Fibroblast of lung (primary cell): ENCODE measurements around the gene NOXO1. TPM values are rescaled to one million over a fixed set of nuclear protein-coding genes. Genes with fewer than 3 reads are reported as not detected.
A peak's percentile ranks its signal among the peaks of the same experiment; 100 is the strongest.

Source experiments
- DNase-seq, 2 donors: peaks; one replicate each; pipeline versions ENCODE4 v3.0.0 to v3.0.0-alpha.2; 2010; ENCODE audit warnings: low read depth in 2 of 2
- H2AFZ ChIP-seq: 2 replicates; pipeline ENCODE4 v1.5.1; 2012; ENCODE audit warnings: low read length, control low read depth, inconsistent platforms
- H3K27ac ChIP-seq: 2 replicates; pipeline ENCODE4 v1.5.1; 2011; ENCODE audit warnings: low read length, control low read depth; ENCODE audit not compliant: insufficient read depth
- H3K27me3 ChIP-seq: 2 replicates; pipeline ENCODE4 v1.5.1; 2011; ENCODE audit warnings: mild to moderate bottlenecking, low read length; ENCODE audit not compliant: control insufficient read depth, insufficient read depth
- H3K36me3 ChIP-seq: 2 replicates; pipeline ENCODE4 v1.5.1; 2011; ENCODE audit warnings: low read length; ENCODE audit not compliant: control insufficient read depth, insufficient read depth
- H3K4me1 ChIP-seq: 2 replicates; pipeline ENCODE4 v1.5.1; 2011; ENCODE audit warnings: low read length; ENCODE audit not compliant: control insufficient read depth, insufficient read depth; ENCODE audit errors: extremely low read depth
- H3K4me2 ChIP-seq: 2 replicates; pipeline ENCODE4 v1.5.1; 2011; ENCODE audit warnings: low read length, control low read depth; ENCODE audit not compliant: insufficient read depth; ENCODE audit errors: extremely low read depth
- H3K4me3 ChIP-seq, 4 experiments: fragments of 200-600 bp in 1 of 4; sonication (generic) in 1 of 4; replicated peaks in 1 of 4; 2 replicates each; pipeline ENCODE4 v1.5.1; 2011 to 2016; ENCODE audit warnings: low read length in 4 of 4, low read depth in 3 of 4, mild to moderate bottlenecking in 3 of 4, control low read depth in 2 of 4, inconsistent platforms in 1 of 4, mixed read lengths in 1 of 4; ENCODE audit not compliant: insufficient read depth in 1 of 4; ENCODE audit errors: control extremely low read depth in 1 of 4
- H3K79me2 ChIP-seq: 2 replicates; pipeline ENCODE4 v1.5.1; 2012; ENCODE audit warnings: mild to moderate bottlenecking, low read length, inconsistent platforms; ENCODE audit not compliant: control insufficient read depth, insufficient read depth
- H3K9ac ChIP-seq: 2 replicates; pipeline ENCODE4 v1.5.1; 2011; ENCODE audit warnings: mild to moderate bottlenecking, low read length, control low read depth; ENCODE audit not compliant: insufficient read depth
- H3K9me3 ChIP-seq: 2 replicates; pipeline ENCODE4 v1.5.1; 2012; ENCODE audit warnings: low read depth, low read length; ENCODE audit not compliant: control insufficient read depth, insufficient read depth
- H4K20me1 ChIP-seq: 2 replicates; pipeline ENCODE4 v1.5.1; 2011; ENCODE audit warnings: low read length; ENCODE audit not compliant: control insufficient read depth, insufficient read depth; ENCODE audit errors: extremely low read depth
- CTCF ChIP-seq, 2 donors: IDR thresholded peaks in 1 of 2; conservative IDR thresholded peaks in 1 of 2; 1 replicate in 1 of 2; 2 replicates in 1 of 2; pipeline ENCODE4 v1.5.1; 2011 to 2012; ENCODE audit warnings: low read length in 2 of 2, control low read depth in 1 of 2, inconsistent platforms in 1 of 2, low read depth in 1 of 2, mild to moderate bottlenecking in 1 of 2
- EZH2 ChIP-seq: IDR thresholded peaks from 2 replicates; pipeline ENCODE4 v1.5.1; 2012; ENCODE audit warnings: low read length, control low read depth, mild to moderate bottlenecking; ENCODE audit errors: missing control alignments
- polyA plus RNA-seq, 2 donors: library from polyadenylated mRNA; depleted of rRNA in 1 of 2; stranded (reverse) in 1 of 2; unstranded in 1 of 2; fragments of >200 nt; gene quantifications; 2 replicates each; pipeline ENCODE4 v1.2.1, GENCODE V29; 2011 to 2012; ENCODE audit warnings: missing spikeins in 1 of 2
- total RNA-seq: library from RNA; depleted of rRNA; stranded (reverse); fragments of >200 nt; gene quantifications from 2 replicates; pipeline ENCODE4 v1.2.1, GENCODE V29; 2014

NOXO1 gene
- total and polyA plus RNA-seq, 2 donors (not counting 1 experiment from before 2014, with no cell fraction given): 0.03 TPM; not detected in 1

GRCh38 chr16:1929578-1930337 lies 51.5 kb downstream of the NOXO1 start:
- no peaks in the 10 kb centered on the region for H4K20me1 ChIP-seq
- no peaks in the 10 kb centered on the region for H3K4me1 ChIP-seq
- peak overlapping the region; percentile 65 for H2AFZ ChIP-seq
- peak overlapping the region; percentile 46 for H3K9ac ChIP-seq
- peak overlapping the region; percentile 68 for H3K4me2 ChIP-seq
- DNase-seq: peak; percentile 67 to 80
- TF ChIP-seq EZH2 (no peak), CTCF (conservative IDR thresholded peaks at IDR 0.05 in 1 of 2, IDR thresholded peaks at IDR 0.05 in 1 of 2; ENCODE audit: low read depth in 1 of 2, low read length in 2 of 2) (peak; percentile 47 to 75)
- no peaks in the 10 kb centered on the region for H3K79me2 ChIP-seq
- no peaks in the 10 kb centered on the region for H3K9me3 ChIP-seq
- H3K27me3 ChIP-seq: peaks cover 1% of the 10 kb centered on the region
- H3K27ac ChIP-seq: no peak overlapping the region
- no peaks in the 10 kb centered on the region for H3K36me3 ChIP-seq
- H3K4me3 ChIP-seq: peak overlapping the region; percentile 29 to 58 (median 32)

GRCh38 chr16:1929105-1929504 lies 52.2 kb downstream of the NOXO1 start:
- Histone ChIP-seq H3K4me1 (no peaks in the 10 kb centered on the region), H3K9ac (peak overlapping the region; percentile 46)

More at GRCh38 chr16:1929105-1929504, 52.2 kb downstream of the NOXO1 start:
- no peaks in the 10 kb centered on the region for H3K9me3 ChIP-seq
- peak overlapping the region; percentile 48 for H3K4me2 ChIP-seq
- no peaks in the 10 kb centered on the region for H3K79me2 ChIP-seq
- peak in 1 of 2 donors; percentile 3 for DNase-seq
- no peak overlapping the region for H3K27ac ChIP-seq
- no peaks in the 10 kb centered on the region for H4K20me1 ChIP-seq
- peak overlapping the region; percentile 65 for H2AFZ ChIP-seq
- H3K4me3 ChIP-seq: peak overlapping the region; percentile 3 to 58 (median 31)
- TF ChIP-seq EZH2 (no peak), CTCF (conservative IDR thresholded peaks at IDR 0.05 in 1 of 2, IDR thresholded peaks at IDR 0.05 in 1 of 2; ENCODE audit: low read depth in 1 of 2, low read length in 2 of 2) (no peak)
- peaks cover 7% of the 10 kb centered on the region for H3K27me3 ChIP-seq
- no peaks in the 10 kb centered on the region for H3K36me3 ChIP-seq

Other genes starting within 250 kb of the NOXO1 start
Only the 30 nearest of the 31 such genes appear.
- 61.9 and 69.7 TPM in 2 replicates for gene NME3, start 209.9 kb downstream of the NOXO1 start, total RNA-seq
- 8.7 and 9.9 TPM in 2 replicates for gene NME3, start 209.9 kb downstream of the NOXO1 start, polyA plus RNA-seq
- 5.4 and 8.3 TPM in 2 replicates for gene EME2, start 208.7 kb downstream of the NOXO1 start, total RNA-seq
- gene EME2, start 208.7 kb downstream of the NOXO1 start, polyA plus RNA-seq: 2.2 and 2.7 TPM in 2 replicates
- gene MRPS34, start 208.3 kb downstream of the NOXO1 start, total RNA-seq: 58.6 and 74.3 TPM in 2 replicates
- 40.1 and 61.5 TPM in 2 replicates for gene MRPS34, start 208.3 kb downstream of the NOXO1 start, polyA plus RNA-seq
- 30.6 and 32.7 TPM in 2 replicates for gene SPSB3, start 198.9 kb downstream of the NOXO1 start, total RNA-seq
- 7.7 and 9.6 TPM in 2 replicates for gene SPSB3, start 198.9 kb downstream of the NOXO1 start, polyA plus RNA-seq
- 43.6 and 49.3 TPM in 2 replicates for gene NUBP2, start 198.5 kb downstream of the NOXO1 start, total RNA-seq
- gene NUBP2, start 198.5 kb downstream of the NOXO1 start, polyA plus RNA-seq: 13.5 and 18.1 TPM in 2 replicates
- not detected in 2 replicates for gene IGFALS, start 187.8 kb downstream of the NOXO1 start, total RNA-seq
- not detected in 2 replicates for gene IGFALS, start 187.8 kb downstream of the NOXO1 start, polyA plus RNA-seq
- gene HAGH, start 154.6 kb downstream of the NOXO1 start, total RNA-seq: 29.8 and 47.4 TPM in 2 replicates
- 18.4 and 24.0 TPM in 2 replicates for gene HAGH, start 154.6 kb downstream of the NOXO1 start, polyA plus RNA-seq
- 66.0 and 78.3 TPM in 2 replicates for gene FAHD1, start 154.3 kb downstream of the NOXO1 start, total RNA-seq
- 28.3 and 37.4 TPM in 2 replicates for gene FAHD1, start 154.3 kb downstream of the NOXO1 start, polyA plus RNA-seq
- not detected in 2 replicates for gene MEIOB, start 109.3 kb downstream of the NOXO1 start, total RNA-seq
- gene MEIOB, start 109.3 kb downstream of the NOXO1 start, polyA plus RNA-seq: 0.05 TPM in 1 of 2 replicates, not detected in the other
- gene HS3ST6, start 63.1 kb downstream of the NOXO1 start, total RNA-seq: not detected in 2 replicates
- gene HS3ST6, start 63.1 kb downstream of the NOXO1 start, polyA plus RNA-seq: not detected in 2 replicates
- 5.6 and 7.1 TPM in 2 replicates for gene MSRB1, start 38.3 kb downstream of the NOXO1 start, total RNA-seq
- 21.4 and 25.6 TPM in 2 replicates for gene MSRB1, start 38.3 kb downstream of the NOXO1 start, polyA plus RNA-seq
- not detected in 2 replicates for gene RPL3L, start 26.8 kb downstream of the NOXO1 start, total RNA-seq
- gene RPL3L, start 26.8 kb downstream of the NOXO1 start, polyA plus RNA-seq: not detected in 2 replicates
- gene NDUFB10, start 21.9 kb downstream of the NOXO1 start, total RNA-seq: 149 TPM in 2 replicates
- gene NDUFB10, start 21.9 kb downstream of the NOXO1 start, polyA plus RNA-seq: 123 and 152 TPM in 2 replicates
- 2,596 and 3,027 TPM in 2 replicates for gene RPS2, start 16.6 kb downstream of the NOXO1 start, total RNA-seq
- gene RPS2, start 16.6 kb downstream of the NOXO1 start, polyA plus RNA-seq: 1,683 and 2,648 TPM in 2 replicates
- gene RNF151, start 14.6 kb downstream of the NOXO1 start, total RNA-seq: not detected in 2 replicates
- not detected in 2 replicates for gene RNF151, start 14.6 kb downstream of the NOXO1 start, polyA plus RNA-seq
- 20.0 and 23.9 TPM in 2 replicates for gene TBL3, start 9.4 kb downstream of the NOXO1 start, total RNA-seq
- gene TBL3, start 9.4 kb downstream of the NOXO1 start, polyA plus RNA-seq: 14.6 and 25.4 TPM in 2 replicates
- gene GFER, start 2.7 kb upstream of the NOXO1 start, total RNA-seq: 13.1 and 13.2 TPM in 2 replicates
- gene GFER, start 2.7 kb upstream of the NOXO1 start, polyA plus RNA-seq: 7.5 and 12.5 TPM in 2 replicates
- 1.5 and 1.8 TPM in 2 replicates for gene SYNGR3, start 8.5 kb upstream of the NOXO1 start, total RNA-seq
- 1.8 and 6.0 TPM in 2 replicates for gene SYNGR3, start 8.5 kb upstream of the NOXO1 start, polyA plus RNA-seq
- gene ZNF598, start 28.4 kb upstream of the NOXO1 start, total RNA-seq: 10.8 and 18.8 TPM in 2 replicates
- 11.6 and 18.7 TPM in 2 replicates for gene ZNF598, start 28.4 kb upstream of the NOXO1 start, polyA plus RNA-seq
- 0.26 and 0.99 TPM in 2 replicates for gene NPW, start 38.3 kb upstream of the NOXO1 start, total RNA-seq
- gene NPW, start 38.3 kb upstream of the NOXO1 start, polyA plus RNA-seq: 0.06 and 0.20 TPM in 2 replicates
- gene NHERF2, start 45.4 kb upstream of the NOXO1 start, total RNA-seq: 16.9 and 21.5 TPM in 2 replicates
- gene NHERF2, start 45.4 kb upstream of the NOXO1 start, polyA plus RNA-seq: 30.7 and 38.0 TPM in 2 replicates
- 34.7 and 44.4 TPM in 2 replicates for gene NTHL1, start 66.4 kb upstream of the NOXO1 start, total RNA-seq
- 8.4 and 9.2 TPM in 2 replicates for gene NTHL1, start 66.4 kb upstream of the NOXO1 start, polyA plus RNA-seq
- 35.7 and 46.6 TPM in 2 replicates for gene TSC2, start 66.5 kb upstream of the NOXO1 start, total RNA-seq
- 24.5 and 39.6 TPM in 2 replicates for gene TSC2, start 66.5 kb upstream of the NOXO1 start, polyA plus RNA-seq
- 120 and 199 TPM in 2 replicates for gene PKD1, start 154.4 kb upstream of the NOXO1 start, total RNA-seq
- gene PKD1, start 154.4 kb upstream of the NOXO1 start, polyA plus RNA-seq: 15.2 and 16.3 TPM in 2 replicates
- 0.51 and 2.0 TPM in 2 replicates for gene RAB26, start 167.2 kb upstream of the NOXO1 start, total RNA-seq
- gene RAB26, start 167.2 kb upstream of the NOXO1 start, polyA plus RNA-seq: 0.43 and 1.3 TPM in 2 replicates
- gene TRAF7, start 174.3 kb upstream of the NOXO1 start, total RNA-seq: 52.1 and 60.3 TPM in 2 replicates
- 38.7 and 44.4 TPM in 2 replicates for gene TRAF7, start 174.3 kb upstream of the NOXO1 start, polyA plus RNA-seq
- gene CASKIN1, start 215.1 kb upstream of the NOXO1 start, total RNA-seq: 0.17 and 0.26 TPM in 2 replicates
- 0.01 TPM in 1 of 2 replicates, not detected in the other for gene CASKIN1, start 215.1 kb upstream of the NOXO1 start, polyA plus RNA-seq
- gene MLST8, start 224.0 kb upstream of the NOXO1 start, total RNA-seq: 16.8 and 22.3 TPM in 2 replicates
- 30.9 and 58.0 TPM in 2 replicates for gene MLST8, start 224.0 kb upstream of the NOXO1 start, polyA plus RNA-seq
- gene BRICD5, start 229.4 kb upstream of the NOXO1 start, total RNA-seq: 1.3 and 1.5 TPM in 2 replicates
- gene BRICD5, start 229.4 kb upstream of the NOXO1 start, polyA plus RNA-seq: 0.23 and 0.33 TPM in 2 replicates
- 5.6 and 9.6 TPM in 2 replicates for gene PGP, start 233.4 kb upstream of the NOXO1 start, total RNA-seq
- gene PGP, start 233.4 kb upstream of the NOXO1 start, polyA plus RNA-seq: 4.2 and 6.5 TPM in 2 replicates